Caco-2 (cell line): ENCODE measurements around the gene RASAL3. TPM values are rescaled to one million over a fixed set of nuclear protein-coding genes. Genes with fewer than 3 reads are reported as not detected.

Experiments
- BruUV-seq: library from RNA; stranded (reverse); fragments of 400-500 nt; replicated peaks from 2 replicates; lab custom pipeline; 2021; lab: Mats Ljungman, UMichigan
- CTCF ChIA-PET: fragments of 300-600 bp; sonication (Branson Sonifier 250); formaldehyde crosslinking; loops from one replicate; lab custom pipeline; 2022; ENCODE audit warnings: antibody characterized with exemption; lab: Charles Lee
- POLR2A ChIA-PET: fragments of 300-600 bp; sonication (Branson Sonifier 250); formaldehyde crosslinking; loops from one replicate; lab custom pipeline; 2022; ENCODE audit warnings: antibody characterized with exemption; lab: Charles Lee
- DNase-seq, 2 experiments: peaks; one replicate each; pipeline versions ENCODE4 v3.0.0 to v3.0.0-alpha.2; 2020 to 2022
- H3K27me3 ChIP-seq: replicated peaks from 2 replicates; pipeline ENCODE4 v1.6.0; 2011; ENCODE audit warnings: low read length; ENCODE audit not compliant: control insufficient read depth, insufficient read depth
- H3K36me3 ChIP-seq: 2 replicates; pipeline ENCODE4 v1.5.1; 2011; ENCODE audit warnings: low read length; ENCODE audit not compliant: control insufficient read depth, insufficient read depth
- H3K4me1 ChIP-seq: fragments of 250-450 bp; sonication (Bioruptor Pico); 2 replicates; pipeline ENCODE4 v1.5.1; 2020; ENCODE audit warnings: mild to moderate bottlenecking
- H3K4me3 ChIP-seq: 2 replicates; pipeline ENCODE4 v1.5.1; 2011; ENCODE audit warnings: low read depth, mild to moderate bottlenecking, control low read depth, low read length
- H3K9me3 ChIP-seq: fragments of 250-450 bp; sonication (Bioruptor Pico); 2 replicates; pipeline ENCODE4 v1.5.1; 2020; ENCODE audit warnings: mild to moderate bottlenecking, moderate library complexity
- H3K27ac Mint-ChIP-seq: one replicate; pipeline ENCODE4 v1.8.0; 2022; ENCODE audit warnings: mixed read lengths; ENCODE audit not compliant: unreplicated experiment
- H3K27me3 Mint-ChIP-seq: one replicate; pipeline ENCODE4 v1.8.0; 2022; ENCODE audit warnings: mixed read lengths; ENCODE audit not compliant: insufficient read depth, unreplicated experiment
- H3K36me3 Mint-ChIP-seq: one replicate; pipeline ENCODE4 v1.8.0; 2022; ENCODE audit warnings: mild to moderate bottlenecking, mixed read lengths; ENCODE audit not compliant: insufficient read depth, unreplicated experiment
- H3K4me1 Mint-ChIP-seq: one replicate; pipeline ENCODE4 v1.8.0; 2022; ENCODE audit warnings: low read depth, mixed read lengths; ENCODE audit not compliant: unreplicated experiment
- H3K4me3 Mint-ChIP-seq: one replicate; pipeline ENCODE4 v1.8.0; 2022; ENCODE audit warnings: mild to moderate bottlenecking, moderate library complexity, mixed read lengths; ENCODE audit not compliant: unreplicated experiment
- H3K9me3 Mint-ChIP-seq: one replicate; pipeline ENCODE4 v1.8.0; 2022; ENCODE audit warnings: mixed read lengths; ENCODE audit not compliant: unreplicated experiment
- CTCF ChIP-seq, 2 experiments: fragments of 200-600 bp in 1 of 2; IDR thresholded peaks; 1 replicate in 1 of 2; 2 replicates in 1 of 2; pipeline versions ENCODE4 v1.5.1 to v1.8.0; 2011 to 2022; ENCODE audit warnings: antibody characterized with exemption in 1 of 2, control low read depth in 1 of 2, inconsistent platforms in 1 of 2, low read depth in 1 of 2, low read length in 1 of 2, mild to moderate bottlenecking in 1 of 2, moderate library complexity in 1 of 2; ENCODE audit not compliant: insufficient read depth in 1 of 2, severe bottlenecking in 1 of 2, unreplicated experiment in 1 of 2
- intact Hi-C: fragments of 100-400 bp; cut with micrococcal nuclease; formaldehyde crosslinking; loops from one replicate; pipeline ENCODE4 v1.10.0; 2022; ENCODE audit not compliant: unreplicated experiment
- total RNA-seq: library from RNA; stranded (reverse); gene quantifications from 2 replicates; pipeline ENCODE4 v1.2.3, GENCODE V29; 2022

The RASAL3 gene
- total RNA-seq, 1 experiment from 2014 or later, result not detected

- Mint-ChIP-seq H3K9me3 (no peaks in the 10 kb centered on the region), H3K4me1 (peaks cover 2% of the 10 kb centered on the region), H3K27me3 (no peaks in the 10 kb centered on the region), H3K4me3 (no peak overlapping the region), H3K36me3 (peaks cover 51% of the 10 kb centered on the region), H3K27ac (no peak overlapping the region)
- BruUV-seq, result no TSS peak
- no peaks in the 10 kb centered on the region for H3K9me3 ChIP-seq
- ChIA-PET POLR2A (no interaction called here), CTCF (no interaction called here)
- no peak for DNase-seq
- H3K4me3 ChIP-seq, result no peak overlapping the region
- peaks cover 3% of the 10 kb centered on the region for H3K36me3 ChIP-seq
- TF ChIP-seq CTCF (IDR thresholded peaks at IDR 0.05; ENCODE audit: insufficient read depth in 1 of 2, low read depth in 1 of 2, low read length in 1 of 2, severe bottlenecking in 1 of 2, unreplicated experiment in 1 of 2), result no peak
- no peaks in the 10 kb centered on the region for H3K27me3 ChIP-seq
- no peaks in the 10 kb centered on the region for H3K4me1 ChIP-seq
- intact Hi-C loops, result no loop called here
Observed at GRCh38 chr19:15423130-15423529, 41.2 kb downstream of the RASAL3 start.

GRCh38 chr19:15422296-15423075, 41.9 kb downstream of the RASAL3 start:
- H3K27me3 Mint-ChIP-seq, result no peaks in the 10 kb centered on the region
- peaks cover 6% of the 10 kb centered on the region for H3K4me1 Mint-ChIP-seq
- H3K4me3 ChIP-seq, result no peak overlapping the region
- no peak for TF ChIP-seq CTCF (IDR thresholded peaks at IDR 0.05; ENCODE audit: insufficient read depth in 1 of 2, low read depth in 1 of 2, low read length in 1 of 2, severe bottlenecking in 1 of 2, unreplicated experiment in 1 of 2)
- H3K27ac Mint-ChIP-seq, result no peak overlapping the region
- peaks cover 3% of the 10 kb centered on the region for H3K36me3 ChIP-seq
- H3K9me3 Mint-ChIP-seq, result no peaks in the 10 kb centered on the region
- H3K27me3 ChIP-seq, result no peaks in the 10 kb centered on the region
- no peaks in the 10 kb centered on the region; the same call in 1 of the 2 replicates for H3K4me1 ChIP-seq
- H3K9me3 ChIP-seq, result no peaks in the 10 kb centered on the region
- peaks cover 56% of the 10 kb centered on the region for H3K36me3 Mint-ChIP-seq
- BruUV-seq, result no TSS peak
- ChIA-PET POLR2A (no interaction called here), CTCF (no interaction called here)
- DNase-seq, result no peak
- no peak overlapping the region for H3K4me3 Mint-ChIP-seq
- intact Hi-C loops, result no loop called here

- TF ChIP-seq CTCF (IDR thresholded peaks at IDR 0.05; ENCODE audit: insufficient read depth in 1 of 2, low read depth in 1 of 2, low read length in 1 of 2, severe bottlenecking in 1 of 2, unreplicated experiment in 1 of 2), result no peak
- Mint-ChIP-seq H3K4me3 (no peak overlapping the region), H3K4me1 (peaks cover 6% of the 10 kb centered on the region), H3K27ac (no peak overlapping the region), H3K9me3 (no peaks in the 10 kb centered on the region), H3K36me3 (peaks cover 55% of the 10 kb centered on the region), H3K27me3 (no peaks in the 10 kb centered on the region)
- intact Hi-C loops, result no loop called here
- Histone ChIP-seq H3K4me1 (peaks cover 3% of the 10 kb centered on the region; the same call in 1 of the 2 replicates), H3K9me3 (no peaks in the 10 kb centered on the region), H3K4me3 (no peak overlapping the region), H3K36me3 (peaks cover 3% of the 10 kb centered on the region), H3K27me3 (no peaks in the 10 kb centered on the region)
- POLR2A ChIA-PET, result no interaction called here
- no peak for DNase-seq
- CTCF ChIA-PET, result interaction anchor here (1.1 kb wide), 1 partner anchor 134 kb away, joined by 3 read pairs; no protein-coding TSS in a partner anchor
- no TSS peak for BruUV-seq
Observed at GRCh38 chr19:15421721-15422260, 42.6 kb downstream of the RASAL3 start.
